ENCODE data around the gene TSPAN3. TPM values are rescaled to one million over a fixed set of nuclear protein-coding genes. Genes with fewer than 3 reads are reported as not detected.

TSPAN3 gene
- total RNA-seq, 4 donors from 2014 or later: 330 to 637 (median 593) TPM

DNA sequence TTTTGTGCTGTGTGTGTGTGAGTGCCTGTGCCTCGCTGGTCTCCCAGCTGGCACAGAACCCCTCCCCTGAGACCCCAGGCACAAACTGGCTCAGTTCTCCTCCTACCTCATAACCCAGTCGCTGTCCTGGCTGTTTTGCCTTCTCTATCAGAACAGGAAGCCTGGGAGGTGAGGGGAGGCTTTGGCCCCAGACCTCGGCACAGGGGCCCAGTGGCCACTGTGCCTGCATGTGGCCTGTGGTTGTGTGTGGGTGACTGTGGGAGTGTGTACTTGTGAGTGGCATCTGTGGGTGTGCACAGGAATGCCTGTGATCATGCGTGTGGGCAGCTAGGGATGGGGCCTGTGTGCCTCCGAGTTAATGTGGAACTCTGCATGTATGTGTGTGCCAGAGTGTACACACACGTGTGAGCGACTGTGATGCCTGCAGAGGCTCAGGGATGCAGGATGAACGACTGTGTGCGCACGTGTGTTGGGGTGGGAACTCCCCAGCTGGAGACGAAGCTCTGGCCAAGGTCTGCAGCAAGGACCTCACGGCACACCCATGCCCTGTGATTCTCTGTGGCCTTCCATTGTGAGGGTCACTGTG is 43.7 kb downstream of the TSPAN3 start:
- peaks cover 0 to 9% of the 10 kb centered on the region in 2 donors for H3K4me1 ChIP-seq
- no peaks in the 10 kb centered on the region for H3K9me3 ChIP-seq
- intact Hi-C loops (cut with DNase I): loop anchor here (10.0 kb wide), 1 partner anchor 78 kb away; no protein-coding TSS in a partner anchor
- no peak overlapping the region for H3K4me3 ChIP-seq (replicated peaks in 1 of 3)
- TF ChIP-seq POLR2A (IDR thresholded peaks at IDR 0.05): no peak
- TF ChIP-seq, protein P1, sequence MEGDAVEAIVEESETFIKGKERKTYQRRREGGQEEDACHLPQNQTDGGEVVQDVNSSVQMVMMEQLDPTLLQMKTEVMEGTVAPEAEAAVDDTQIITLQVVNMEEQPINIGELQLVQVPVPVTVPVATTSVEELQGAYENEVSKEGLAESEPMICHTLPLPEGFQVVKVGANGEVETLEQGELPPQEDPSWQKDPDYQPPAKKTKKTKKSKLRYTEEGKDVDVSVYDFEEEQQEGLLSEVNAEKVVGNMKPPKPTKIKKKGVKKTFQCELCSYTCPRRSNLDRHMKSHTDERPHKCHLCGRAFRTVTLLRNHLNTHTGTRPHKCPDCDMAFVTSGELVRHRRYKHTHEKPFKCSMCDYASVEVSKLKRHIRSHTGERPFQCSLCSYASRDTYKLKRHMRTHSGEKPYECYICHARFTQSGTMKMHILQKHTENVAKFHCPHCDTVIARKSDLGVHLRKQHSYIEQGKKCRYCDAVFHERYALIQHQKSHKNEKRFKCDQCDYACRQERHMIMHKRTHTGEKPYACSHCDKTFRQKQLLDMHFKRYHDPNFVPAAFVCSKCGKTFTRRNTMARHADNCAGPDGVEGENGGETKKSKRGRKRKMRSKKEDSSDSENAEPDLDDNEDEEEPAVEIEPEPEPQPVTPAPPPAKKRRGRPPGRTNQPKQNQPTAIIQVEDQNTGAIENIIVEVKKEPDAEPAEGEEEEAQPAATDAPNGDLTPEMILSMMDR (IDR thresholded peaks at IDR 0.05): no peak
- DNase-seq: no peak
- H3K36me3 ChIP-seq: no peaks in the 10 kb centered on the region
- H3K27me3 ChIP-seq: no peaks in the 10 kb centered on the region
- 83 to 87% methylated on average over 10 of the region's 12 CpGs for WGBS, 2 donors
- no peak overlapping the region for H3K27ac ChIP-seq

DNA sequence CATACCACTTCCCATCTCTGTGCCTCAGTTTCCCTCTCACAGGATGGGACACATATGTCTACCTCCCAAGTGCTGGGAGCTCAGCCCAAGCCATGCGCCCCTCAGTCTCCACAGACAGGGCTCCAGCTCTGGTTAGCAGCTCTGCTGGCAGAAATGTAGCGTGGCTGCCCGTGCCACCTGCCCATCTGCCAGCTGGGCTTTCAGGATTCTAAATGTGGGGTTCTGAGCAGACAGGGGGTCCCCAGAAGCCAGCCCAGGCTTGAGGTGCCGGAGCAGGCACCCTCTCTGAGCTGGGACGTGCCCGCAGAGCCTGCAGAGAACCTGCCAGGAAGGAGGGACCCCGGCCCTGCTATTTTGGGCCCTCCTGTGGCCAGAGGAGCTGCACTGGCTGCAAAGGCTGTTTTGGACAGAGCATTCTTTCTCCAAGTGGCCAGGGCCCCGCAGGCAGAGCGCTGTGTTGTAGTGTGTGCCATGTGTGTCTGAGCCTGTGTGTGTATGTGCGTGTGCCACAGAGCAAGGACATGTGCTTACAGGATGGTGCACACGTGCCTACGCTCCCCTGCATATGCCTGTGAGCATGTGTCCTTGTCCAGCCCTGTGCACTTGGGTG is 44.3 kb downstream of the TSPAN3 start:
- intact Hi-C loops (cut with DNase I): loop anchor here (10.0 kb wide), 1 partner anchor 78 kb away; no protein-coding TSS in a partner anchor
- WGBS, 2 donors: 82 to 93% methylated on average over 3 to 8 of the region's 12 CpGs
- no peak for DNase-seq
- H3K27me3 ChIP-seq: no peaks in the 10 kb centered on the region
- peaks cover 0 to 9% of the 10 kb centered on the region in 2 donors for H3K4me1 ChIP-seq
- TF ChIP-seq, protein P1 (IDR thresholded peaks at IDR 0.05): no peak
- TF ChIP-seq POLR2A (IDR thresholded peaks at IDR 0.05): no peak
- no peak overlapping the region for H3K4me3 ChIP-seq (replicated peaks in 1 of 3)
- no peak overlapping the region for H3K27ac ChIP-seq
- no peaks in the 10 kb centered on the region for H3K9me3 ChIP-seq
- no peaks in the 10 kb centered on the region for H3K36me3 ChIP-seq

DNA sequence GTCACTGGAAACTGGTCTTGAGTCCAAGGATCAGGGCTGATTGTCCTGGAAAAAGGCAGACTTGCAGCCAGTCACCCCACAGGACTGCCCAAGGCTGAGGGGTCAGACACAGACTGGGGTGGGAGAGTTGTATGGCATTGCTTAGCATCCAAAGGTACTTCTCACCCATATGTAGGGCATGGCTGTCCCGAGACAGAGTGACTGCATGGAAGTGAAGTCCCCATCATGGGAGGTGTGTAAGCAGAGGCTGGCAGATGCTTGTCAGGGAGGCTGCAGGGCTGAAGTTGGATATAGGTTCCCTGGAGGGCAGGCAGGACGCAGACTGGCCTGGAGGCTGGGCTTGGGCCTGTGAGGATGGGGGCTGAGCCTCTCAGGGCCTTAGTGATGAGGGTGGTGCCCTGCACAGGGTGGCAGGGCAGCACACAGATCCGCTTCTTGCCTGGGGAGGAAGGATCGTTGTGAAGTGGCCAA is 44.9 kb downstream of the TSPAN3 start:
- 90 to 94% methylated on average over 4 of the region's 4 CpGs for WGBS, 2 donors
- Histone ChIP-seq H3K9me3 (no peaks in the 10 kb centered on the region), H3K36me3 (no peaks in the 10 kb centered on the region), H3K4me3 (replicated peaks in 1 of 3) (no peak overlapping the region), H3K4me1 (peaks cover 0 to 9% of the 10 kb centered on the region in 2 donors), H3K27me3 (no peaks in the 10 kb centered on the region), H3K27ac (no peak overlapping the region)
- intact Hi-C loops (cut with DNase I): loop anchor here (10.0 kb wide), 1 partner anchor 79 kb away; no protein-coding TSS in a partner anchor
- TF ChIP-seq, protein P1 (IDR thresholded peaks at IDR 0.05): no peak
- no peak for TF ChIP-seq POLR2A (IDR thresholded peaks at IDR 0.05)
- no peak for DNase-seq

- TF ChIP-seq, protein P1 (IDR thresholded peaks at IDR 0.05): no peak
- TF ChIP-seq POLR2A (IDR thresholded peaks at IDR 0.05): no peak
- H3K9me3 ChIP-seq: no peaks in the 10 kb centered on the region
- H3K4me1 ChIP-seq: peaks cover 0 to 9% of the 10 kb centered on the region in 2 donors
- WGBS, 2 donors: 87 to 91% methylated on average over 15 of the region's 15 CpGs
- H3K36me3 ChIP-seq: no peaks in the 10 kb centered on the region
- no peaks in the 10 kb centered on the region for H3K27me3 ChIP-seq
- no peak for DNase-seq
- no peak overlapping the region for H3K27ac ChIP-seq
- no peak overlapping the region for H3K4me3 ChIP-seq (replicated peaks in 1 of 3)
- intact Hi-C loops (cut with DNase I): loop anchor here (10.0 kb wide), 1 partner anchor 80 kb away; no protein-coding TSS in a partner anchor
Observed at GRCh38 chr15:77025083-77025901, 45.6 kb downstream of the TSPAN3 start.
